Pulmonary artery endothelial cell (primary cell): ENCODE data around the gene FTH1. TPM values are rescaled to one million over a fixed set of nuclear protein-coding genes. Genes with fewer than 3 reads are reported as not detected.
A peak's percentile ranks its signal among the peaks of the same experiment; 100 is the strongest.
"Not testable (repeated sequence)": the region's sequence is repeated elsewhere in the genome, so short reads cannot be mapped to it uniquely, and the experiment has no call there.

Source experiments
- DNase-seq: peaks from one replicate; pipeline ENCODE4 v3.0.0-alpha.2; 2011; ENCODE audit warnings: low read depth, low spot score
- total RNA-seq: library from RNA; depleted of rRNA; stranded (reverse); fragments of >200 nt; gene quantifications from 2 replicates; pipeline ENCODE4 v1.2.3, GENCODE V29; 2014

The FTH1 gene
- total RNA-seq, 1 donor from 2014 or later = 491 TPM

DNA sequence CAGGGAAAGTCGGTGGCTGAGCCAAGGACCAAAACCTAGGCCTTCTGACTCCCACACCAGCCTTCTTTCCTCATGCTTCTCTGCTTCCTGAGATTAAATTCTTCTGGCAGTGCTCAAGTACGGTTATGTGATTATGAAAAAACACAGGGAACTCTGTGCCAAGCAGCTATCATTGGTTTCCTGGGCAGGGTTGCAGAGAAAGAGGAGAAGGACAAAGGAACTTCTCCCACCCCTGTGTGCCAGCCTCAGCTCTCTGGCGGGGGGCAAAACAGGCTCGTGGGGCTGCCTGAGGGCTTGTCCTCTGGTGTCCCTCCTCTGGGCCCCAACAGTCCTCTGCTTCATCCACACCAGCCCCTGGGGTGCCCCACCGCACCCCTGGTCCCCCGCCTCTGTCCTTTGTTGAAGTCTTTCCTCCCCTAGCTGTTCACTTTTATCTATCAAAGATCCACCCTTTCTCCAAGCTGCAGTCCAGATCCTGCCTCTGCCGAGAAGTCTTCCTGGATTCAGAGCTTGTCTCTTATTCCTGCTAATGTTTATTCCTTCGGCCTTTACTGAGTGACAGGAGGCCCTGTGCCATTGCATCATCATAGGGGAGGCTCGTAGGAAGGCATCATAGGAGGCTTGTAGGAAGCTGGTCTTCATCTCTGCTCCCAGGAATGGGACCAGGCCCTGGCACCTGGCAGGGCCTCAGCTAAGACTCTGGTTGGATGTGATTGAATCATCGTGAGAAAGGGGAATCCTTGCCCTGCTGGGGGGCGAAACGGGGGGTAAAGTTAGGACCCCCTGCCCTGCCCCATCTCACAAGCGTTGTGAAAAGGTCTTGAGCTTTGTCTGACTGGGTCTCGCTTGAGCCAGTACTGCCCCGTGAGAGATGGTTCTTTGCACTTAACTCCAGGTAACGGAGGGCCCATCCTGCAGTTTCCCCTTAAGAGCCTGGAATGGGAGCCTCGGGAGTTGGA, 11.5 kb upstream of the FTH1 start:
- peak; percentile 70 for DNase-seq

DNA sequence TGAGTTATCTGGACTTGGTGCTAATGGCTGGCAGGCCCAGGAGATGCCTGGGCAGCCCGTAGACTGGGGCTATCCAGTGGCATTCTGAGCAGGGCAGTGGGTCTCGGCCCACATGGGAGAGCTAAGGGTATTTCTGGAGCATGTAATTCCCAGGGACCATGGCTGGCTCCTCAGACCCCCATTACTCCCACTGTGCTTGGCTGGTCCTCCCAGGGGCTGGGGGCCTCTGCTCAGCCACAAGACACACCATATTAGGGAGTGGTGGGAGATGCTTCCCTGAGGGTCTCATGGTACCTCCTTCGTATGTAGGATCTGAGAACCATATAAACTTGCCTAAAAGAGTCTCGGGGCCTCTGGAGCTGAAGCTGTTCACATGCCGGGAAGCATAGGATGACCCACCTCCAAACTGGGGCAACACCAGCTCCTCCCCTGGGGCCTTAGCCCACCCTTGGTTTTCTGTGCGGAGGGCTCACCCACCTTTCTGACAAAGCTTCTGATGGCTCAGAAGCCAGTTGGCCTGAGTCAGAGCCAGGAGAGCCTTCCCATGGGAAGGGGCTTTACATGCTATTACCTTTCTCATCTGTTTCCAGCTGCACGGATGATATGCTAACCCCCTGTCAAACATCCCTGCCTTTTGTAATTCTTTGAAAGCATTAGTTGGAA, 9.5 kb upstream of the FTH1 start:
- no peak for DNase-seq

DNA sequence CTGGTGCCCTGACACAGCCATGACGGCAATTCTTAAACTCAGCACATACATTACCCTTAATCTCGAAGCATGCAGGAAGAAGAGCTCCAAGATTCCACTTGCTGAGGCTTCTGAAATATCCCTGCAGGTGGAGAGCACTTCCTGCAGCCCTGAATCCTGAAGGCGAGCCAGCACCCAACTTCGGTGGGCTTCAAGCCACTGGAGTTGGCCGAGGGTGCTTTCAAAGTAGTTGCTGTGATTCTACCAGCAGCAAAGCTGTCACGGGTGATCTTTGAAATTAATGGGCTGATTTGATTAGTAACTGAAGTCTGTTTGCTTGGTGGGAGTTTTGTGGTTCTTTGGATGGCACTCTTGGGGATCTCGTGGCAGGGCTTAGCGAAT, 9.0 kb upstream of the FTH1 start:
- DNase-seq = no peak

DNA sequence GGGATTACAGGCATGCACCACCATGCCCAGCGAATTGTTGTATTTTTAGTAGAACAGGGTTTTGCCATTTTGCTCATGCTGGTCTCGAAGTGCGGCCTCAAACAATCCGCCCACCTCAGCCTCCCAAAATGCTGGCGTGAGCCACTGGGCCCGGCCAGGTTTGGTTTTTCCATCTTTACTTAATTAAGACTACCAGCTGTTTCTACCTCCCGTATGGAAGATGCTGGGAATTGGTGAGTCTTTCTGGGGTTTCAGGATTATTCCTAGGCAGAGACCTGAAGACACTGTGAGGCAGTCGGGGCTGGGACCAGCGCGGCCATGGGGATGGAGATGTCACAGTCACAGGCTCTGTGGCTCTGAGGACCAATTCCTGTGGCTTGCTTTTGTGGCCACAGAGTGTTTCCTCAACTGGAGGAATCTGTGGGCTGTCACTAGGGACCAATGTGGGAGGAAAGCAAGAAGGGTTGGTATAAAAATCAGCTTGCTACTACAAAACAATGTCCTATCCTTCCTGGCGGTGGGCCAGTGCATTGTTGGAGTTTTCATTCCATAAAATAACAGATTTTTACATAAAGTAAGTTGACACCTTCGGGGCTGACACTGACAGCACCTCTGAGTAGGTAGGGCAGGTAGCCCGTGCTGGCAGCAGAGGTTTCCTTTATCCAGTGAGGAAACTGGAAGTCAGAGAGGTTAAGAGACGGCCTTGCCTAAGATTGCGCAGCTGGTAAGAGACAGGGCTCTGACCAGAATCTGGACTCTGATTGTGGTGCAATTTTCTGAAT, 8.4 kb upstream of the FTH1 start:
- DNase-seq = no peak

DNA sequence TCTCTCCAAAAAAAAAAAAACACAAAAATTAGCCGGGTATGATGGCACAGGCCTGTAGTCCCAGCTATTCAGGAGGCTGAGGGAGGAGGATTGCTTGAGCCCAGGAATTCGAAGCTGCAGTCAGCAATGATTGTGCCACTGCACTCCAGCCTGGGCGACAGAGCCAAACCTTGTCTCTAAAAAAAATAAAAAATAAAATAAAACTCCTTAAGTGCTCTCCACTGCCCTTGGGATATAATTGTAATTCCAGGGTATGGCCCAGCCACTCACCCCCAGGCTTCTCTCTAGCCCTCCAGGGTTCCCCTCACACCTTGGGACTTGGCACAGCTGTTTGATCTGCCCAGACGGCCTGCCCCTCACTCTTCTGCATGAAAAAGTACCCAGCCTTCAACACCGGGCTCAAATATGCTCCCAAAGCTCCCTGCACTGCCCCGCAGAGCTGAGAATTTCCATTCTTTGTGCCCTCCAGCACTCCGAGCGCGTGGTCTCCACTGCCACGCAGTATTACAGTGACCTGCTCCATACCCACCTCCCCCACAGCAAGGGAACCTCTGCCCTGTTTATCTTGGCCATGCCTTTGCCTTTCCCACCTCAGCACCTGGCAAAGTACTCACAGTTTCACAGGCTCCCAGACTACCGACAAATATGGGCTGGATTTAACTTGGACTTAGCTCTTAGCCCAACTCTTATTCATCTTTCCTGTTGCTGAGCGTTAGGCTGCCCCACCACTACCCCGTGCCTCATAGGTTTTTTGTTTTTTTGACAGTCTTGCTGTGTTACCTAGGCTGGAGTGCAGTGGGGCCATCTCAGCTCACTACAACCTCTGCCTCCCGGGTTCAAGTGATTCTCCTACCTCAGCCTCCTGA, 7.6 kb upstream of the FTH1 start:
- DNase-seq = no peak

DNA sequence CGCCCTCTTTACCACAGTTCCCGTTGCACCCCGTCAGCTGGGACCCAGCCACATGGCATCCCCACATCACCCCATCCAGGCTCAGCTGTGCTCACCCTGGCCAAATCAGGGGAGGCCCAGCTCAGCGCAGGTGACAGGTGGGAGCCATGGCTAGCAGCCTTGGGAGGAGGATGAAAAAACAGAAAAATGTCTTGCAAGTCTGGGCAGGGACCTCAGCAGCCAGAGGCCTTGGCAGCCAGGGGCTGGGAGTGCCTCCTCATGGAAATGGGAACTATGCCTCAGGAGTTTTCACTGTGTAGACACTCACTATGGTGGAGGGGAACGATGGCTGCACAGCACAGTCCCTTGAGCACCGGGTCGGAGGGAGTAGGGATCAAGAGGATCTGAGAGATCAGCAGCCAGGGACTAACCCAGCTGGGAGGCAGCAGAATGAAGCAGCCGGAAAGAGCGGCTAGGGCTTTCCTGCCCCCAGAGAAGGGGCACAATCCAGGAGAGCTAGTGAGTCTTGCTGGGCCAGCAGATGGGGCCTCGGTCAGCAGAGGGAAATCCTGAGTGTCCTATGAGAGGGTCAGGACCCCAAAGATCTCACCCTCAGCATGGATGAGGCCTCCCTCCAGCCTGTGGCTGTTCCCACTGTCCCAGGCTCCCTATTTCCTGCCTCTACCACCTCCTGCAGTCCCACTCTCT, 6.2 kb upstream of the FTH1 start:
- DNase-seq = no peak

DNA sequence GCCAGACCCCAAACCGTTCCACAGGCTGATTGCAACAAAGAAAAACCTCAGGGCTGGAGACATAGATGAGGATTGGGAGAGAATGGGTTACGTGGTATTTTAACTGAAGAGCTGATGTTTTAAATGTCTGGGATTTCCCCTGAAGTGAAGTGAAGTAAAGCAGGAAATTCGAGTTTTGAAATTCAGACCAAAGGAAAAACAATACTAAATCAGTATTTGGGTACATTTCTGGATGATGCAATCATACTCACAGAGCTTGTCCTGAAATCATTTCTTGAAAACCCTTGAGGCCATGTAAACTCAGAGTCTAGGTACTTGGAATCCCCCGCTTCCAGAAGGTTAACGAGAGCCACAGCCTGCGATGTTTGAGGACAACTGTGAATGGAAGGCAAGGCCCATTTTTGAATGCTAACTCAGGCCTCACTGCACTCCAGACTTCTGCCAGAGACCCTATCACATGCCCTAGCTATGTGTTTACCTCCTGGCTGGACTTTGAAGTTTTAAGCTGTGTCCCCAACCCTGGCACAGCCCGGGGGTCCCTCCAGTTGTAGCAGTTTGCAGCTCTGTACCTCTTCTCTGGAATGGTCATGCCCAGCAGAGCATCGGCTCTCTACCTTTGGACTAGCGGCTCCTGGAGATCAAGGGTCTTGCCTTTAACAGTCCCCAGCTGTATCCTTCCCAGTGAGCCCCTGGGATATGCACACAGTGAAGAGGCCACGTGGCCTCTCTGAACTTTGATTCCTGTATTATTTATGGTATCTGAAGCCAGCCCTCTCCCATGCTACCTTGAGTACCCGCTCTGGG, 5.4 kb upstream of the FTH1 start:
- DNase-seq = no peak

DNA sequence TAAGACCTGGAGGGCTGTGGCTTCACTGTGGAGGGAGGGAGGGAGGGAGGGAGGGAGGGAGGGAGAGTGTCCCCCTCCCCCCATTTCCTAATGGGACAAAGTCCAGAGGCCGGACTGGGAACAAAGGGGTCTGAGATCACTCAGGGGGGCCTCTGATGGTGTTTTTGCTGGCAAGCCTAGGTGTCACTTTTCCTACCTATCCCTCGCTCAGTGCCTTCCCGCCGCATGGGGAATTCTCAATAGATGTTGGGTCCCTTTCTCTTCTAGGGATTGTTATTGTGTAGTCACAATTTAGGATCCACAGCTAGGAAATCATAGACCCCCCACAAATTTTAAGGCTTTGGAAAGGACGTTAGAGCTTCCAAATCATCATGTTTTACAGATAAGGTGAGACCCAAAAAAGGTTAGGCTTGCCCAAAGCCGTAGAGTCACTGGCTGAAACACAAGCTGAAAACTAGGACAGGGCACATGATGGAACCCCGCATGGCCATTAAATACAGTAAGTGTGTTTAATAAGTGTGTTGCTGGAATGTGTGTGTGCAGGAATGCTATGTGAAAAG, 4.8 kb upstream of the FTH1 start:
- DNase-seq = no peak

DNA sequence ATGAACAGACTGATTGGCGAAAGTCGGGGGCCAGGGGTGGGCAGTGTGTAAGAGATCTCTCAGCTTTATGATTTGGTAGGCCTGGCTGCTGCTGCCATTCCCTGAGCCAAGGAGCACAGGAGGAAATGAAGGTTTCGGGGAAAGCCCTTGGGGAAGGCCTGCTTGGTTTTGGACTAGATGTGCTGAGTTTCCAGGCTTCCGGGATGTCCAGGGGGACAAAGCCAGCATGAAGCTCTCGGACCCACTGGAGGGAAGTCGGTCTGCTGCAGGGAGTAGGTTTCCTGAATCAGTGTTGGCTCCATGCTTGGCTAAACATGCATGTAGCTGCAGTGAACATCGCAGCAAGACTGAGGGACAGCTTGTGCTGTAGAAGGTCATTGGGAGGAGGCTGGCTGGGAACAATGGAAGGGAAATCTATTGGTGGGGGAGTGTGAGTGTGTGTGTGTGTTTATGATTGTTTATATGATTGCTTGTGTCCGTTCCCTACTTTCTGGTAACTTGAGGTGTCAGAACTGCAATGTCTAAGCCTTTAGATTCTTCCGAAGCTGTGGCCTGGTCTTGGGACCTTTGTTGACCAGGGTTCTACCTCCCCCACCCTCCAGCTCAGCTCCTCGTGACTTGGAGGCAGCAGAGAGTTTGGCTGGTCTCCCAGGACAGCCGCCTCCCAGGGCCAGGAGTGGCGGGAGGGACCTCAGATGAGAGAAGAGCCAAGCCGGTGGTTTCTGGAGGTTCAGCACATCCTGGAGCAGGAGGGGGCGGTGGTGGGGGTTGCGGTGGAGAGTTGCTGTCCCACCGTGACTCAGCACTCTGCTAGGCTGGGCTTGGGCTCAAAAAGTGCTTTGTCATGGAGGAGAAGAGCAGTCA, 4.0 kb upstream of the FTH1 start:
- peak; percentile 95 for DNase-seq

DNA sequence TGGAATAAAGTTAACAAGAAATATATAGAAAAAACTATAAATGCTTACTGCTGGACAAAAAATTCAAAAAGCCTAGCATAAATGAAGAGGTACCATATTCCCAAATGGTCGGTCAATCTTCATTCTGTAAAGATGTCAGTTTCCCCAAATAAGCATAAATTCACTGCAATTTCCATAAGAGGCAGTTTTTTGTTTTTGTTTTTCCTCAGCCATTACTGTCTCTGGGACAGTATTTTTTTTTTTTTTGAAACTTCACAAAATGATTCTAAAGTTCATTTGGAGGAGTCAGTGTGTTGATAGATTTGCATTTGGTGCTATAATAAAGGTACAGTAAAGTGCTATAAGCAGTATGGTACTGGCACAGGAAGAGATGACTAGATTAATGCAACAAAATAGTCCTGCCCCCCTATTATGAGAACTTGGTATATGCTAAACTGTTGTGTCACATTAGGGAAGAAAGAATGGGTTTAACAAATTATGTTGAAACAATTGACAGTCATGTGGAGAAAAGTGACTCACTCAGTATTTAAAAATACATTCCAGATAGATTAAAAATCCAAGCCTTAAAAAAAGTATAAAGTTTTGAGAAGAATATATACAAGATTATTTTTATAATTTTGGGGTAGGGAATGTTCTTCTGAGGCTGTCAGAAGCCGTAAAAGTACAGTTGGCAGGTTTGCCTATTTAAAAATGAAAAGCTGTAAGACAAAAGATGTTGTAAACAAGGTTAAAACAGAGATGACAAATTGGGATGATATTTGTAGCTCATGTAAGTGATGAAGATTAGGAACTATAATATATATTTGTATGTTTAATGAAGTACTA, 2.6 kb upstream of the FTH1 start:
- DNase-seq = peak; percentile 67

DNA sequence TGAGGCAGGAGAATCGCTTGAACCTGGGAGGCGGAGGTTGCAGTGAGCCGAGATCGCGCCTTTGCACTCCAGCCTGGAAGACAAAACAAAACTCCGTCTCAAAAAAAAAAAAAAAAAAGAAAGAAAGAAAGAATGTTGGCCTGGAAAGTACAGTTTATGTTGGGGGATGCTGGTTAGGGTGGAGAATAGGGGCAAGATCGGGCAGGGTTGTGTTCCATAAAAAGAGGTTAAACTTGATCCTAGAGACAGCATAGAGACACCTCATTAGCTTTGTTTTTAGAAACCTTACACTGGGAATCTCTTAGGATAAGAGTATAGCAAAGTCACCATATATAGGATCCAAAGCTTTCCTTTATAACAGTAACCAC, 1.9 kb upstream of the FTH1 start:
- no peak for DNase-seq

DNA sequence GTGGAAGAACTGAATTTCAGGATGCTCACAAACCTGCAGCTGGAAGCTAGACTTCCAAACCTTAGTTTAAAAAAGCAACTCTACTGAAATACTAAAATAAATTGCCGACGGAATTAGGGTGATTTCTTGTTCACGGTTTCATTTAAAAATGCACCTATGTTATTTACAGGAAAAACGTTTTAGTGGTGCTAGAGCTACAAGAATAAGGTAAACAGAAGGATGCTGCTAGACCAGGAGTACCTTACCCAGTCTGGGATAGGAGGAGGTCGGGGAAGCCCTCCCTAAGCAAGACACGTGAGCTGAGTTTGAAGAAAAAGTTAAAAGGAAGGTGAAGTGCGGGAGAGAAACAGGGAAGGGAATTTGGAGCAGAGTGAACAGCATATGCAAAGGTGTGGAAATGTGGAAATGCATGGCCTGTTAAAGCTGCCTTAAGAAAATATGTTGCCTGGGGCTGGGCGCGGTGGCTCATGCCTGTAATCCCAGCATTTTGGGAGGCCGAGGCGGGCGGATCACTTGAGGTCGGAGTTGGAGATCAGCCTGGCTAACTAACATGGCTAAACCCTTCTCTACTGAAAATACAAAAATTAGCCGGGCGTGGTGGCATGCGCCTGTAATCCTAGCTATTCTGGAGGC, 1.4 kb upstream of the FTH1 start:
- DNase-seq = no peak

DNA sequence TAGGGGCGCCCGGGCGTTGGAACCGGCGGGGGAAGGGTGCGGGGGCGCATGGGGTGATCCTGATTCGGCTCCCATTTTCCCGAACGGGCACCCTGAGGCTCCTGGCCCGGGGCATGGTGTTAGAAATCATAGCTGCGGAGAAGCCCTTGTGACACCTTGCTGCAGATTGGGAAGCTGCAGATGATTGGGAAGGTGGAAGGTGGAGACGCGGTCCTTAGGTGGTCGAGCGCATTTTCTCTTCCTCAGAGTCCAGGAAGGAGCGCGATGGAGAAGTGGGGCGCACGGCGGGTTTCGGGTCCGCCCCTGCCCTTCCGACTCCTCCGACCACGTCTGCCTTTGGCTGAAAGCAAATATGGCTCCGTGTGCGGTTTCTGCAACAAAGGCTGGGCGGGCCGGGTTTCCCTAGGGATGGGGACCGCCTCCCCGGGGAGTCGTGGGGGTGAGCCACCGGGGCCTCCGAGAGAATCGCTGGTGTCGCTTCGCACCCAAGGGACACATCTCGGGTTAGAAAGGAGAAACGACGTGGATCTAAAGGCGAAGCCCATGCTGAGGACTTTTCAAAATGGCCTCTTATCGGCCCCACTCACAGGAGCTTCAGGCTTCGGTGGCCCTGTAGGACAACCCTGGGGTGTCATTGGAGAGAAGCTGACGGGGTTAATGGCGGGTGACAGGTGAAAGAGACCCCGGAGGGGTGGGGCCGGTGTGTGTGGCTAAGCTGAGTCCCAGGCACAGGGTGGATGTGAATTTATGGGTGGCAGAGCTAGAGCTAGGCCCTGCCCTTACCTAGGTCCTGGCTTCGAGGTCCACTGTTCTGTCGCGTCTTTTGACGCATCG, 707 bp upstream of the FTH1 start:
- DNase-seq = no peak

DNA sequence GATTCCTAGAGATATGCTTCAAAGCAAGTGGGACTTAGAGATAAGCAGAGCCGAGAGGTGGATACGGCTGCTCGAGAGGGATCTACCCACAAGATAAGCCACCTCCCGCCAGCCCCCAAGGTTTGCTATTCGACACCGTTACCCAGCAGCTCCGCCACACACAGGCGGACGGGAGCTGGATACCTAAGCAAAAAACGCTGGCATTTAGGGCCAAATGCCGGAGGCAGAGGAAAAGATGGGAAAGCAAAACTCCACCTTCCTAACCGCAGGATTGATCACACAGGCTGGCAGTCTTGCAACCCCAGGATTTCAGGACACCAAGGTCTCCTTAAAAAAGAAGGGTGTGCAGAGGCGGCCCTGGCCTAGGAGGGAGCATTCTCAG, 709 bp downstream of the FTH1 start:
- DNase-seq = no peak

DNA sequence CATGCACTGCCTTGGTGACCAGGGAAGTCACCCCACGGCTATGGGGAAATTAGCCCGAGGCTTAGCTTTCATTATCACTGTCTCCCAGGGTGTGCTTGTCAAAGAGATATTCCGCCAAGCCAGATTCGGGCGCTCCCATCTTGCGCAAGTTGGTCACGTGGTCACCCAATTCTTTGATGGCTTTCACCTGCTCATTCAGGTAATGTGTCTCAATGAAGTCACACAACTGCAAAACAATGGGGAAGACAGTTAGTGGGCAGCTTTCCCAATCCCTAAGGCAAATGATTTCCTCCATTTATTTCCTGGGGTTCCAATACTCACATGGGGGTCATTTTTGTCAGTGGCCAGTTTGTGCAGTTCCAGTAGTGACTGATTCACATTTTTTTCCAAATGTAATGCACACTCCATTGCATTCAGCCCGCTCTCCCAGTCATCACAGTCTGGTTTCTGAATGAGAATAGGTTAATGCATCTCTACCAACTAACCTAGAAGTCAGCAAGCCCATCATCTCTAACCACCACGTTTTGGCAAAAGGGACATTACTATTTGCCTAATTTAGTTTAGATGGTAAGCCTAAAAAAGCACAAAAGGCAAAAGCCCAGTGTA, 2.7 kb downstream of the FTH1 start:
- DNase-seq = not testable (repeated sequence)
